HG03139 (cell line): ENCODE data around the gene MTMR10.

Source experiments
- ATAC-seq: cut with Tn5 transposase; IDR thresholded peaks from one replicate; pipeline ENCODE4 v1.9.1; 2021; ENCODE audit not compliant: unreplicated experiment

Gene MTMR10, protein sequence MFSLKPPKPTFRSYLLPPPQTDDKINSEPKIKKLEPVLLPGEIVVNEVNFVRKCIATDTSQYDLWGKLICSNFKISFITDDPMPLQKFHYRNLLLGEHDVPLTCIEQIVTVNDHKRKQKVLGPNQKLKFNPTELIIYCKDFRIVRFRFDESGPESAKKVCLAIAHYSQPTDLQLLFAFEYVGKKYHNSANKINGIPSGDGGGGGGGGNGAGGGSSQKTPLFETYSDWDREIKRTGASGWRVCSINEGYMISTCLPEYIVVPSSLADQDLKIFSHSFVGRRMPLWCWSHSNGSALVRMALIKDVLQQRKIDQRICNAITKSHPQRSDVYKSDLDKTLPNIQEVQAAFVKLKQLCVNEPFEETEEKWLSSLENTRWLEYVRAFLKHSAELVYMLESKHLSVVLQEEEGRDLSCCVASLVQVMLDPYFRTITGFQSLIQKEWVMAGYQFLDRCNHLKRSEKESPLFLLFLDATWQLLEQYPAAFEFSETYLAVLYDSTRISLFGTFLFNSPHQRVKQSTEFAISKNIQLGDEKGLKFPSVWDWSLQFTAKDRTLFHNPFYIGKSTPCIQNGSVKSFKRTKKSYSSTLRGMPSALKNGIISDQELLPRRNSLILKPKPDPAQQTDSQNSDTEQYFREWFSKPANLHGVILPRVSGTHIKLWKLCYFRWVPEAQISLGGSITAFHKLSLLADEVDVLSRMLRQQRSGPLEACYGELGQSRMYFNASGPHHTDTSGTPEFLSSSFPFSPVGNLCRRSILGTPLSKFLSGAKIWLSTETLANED

DNA sequence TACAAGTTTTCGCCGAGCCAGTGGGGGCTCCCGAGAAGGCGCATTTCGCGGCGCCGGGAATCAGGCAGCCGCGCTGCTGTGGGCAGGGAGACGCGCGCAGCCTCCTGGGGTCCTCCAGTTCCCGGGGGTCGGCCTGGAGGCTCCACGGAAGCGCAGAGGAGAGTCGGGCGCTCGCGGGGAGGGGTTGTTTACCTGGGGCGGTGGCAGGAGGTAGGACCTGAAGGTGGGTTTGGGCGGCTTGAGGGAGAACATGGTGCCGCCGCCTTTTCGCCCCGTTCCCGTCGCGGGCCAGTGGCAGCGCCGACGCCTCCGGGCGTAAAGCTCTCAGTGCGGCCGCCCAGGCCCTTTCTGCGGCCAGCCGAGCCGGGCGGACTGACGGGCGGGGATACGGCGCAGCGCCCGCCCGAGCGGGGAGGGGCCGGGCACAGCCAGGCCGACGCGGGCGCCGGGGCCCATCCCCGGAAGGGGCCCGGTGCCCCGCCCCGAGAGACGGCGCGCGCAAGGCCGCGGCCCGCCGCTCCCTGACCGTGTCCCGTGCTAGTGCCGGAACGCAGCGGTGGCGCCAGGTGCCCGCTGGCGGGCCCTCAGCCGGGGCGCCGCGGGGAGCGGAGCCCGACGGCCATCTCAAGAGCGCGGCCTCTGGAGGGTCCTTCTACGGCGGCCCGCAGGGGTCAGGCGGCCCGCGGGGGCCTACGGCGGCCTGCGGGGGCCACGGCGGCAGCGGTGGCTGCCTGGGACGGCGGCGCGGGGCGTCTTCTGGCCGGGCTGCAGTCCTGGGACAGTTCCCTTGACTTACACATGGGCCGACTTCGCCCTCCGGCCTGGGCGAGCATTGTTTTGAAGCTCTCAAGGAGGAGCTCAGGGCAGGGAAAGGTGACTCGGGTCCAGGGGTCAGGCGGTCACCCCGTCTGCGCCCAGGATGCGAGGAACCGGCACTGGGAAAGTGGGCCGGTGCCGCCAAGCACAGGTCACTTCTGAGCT, at the start of gene MTMR10:
Gene MTMR10, minus strand, starts transcription at position 374 of the 981 bp plus-strand sequence. Its CDS starts 122 bp downstream, at position 252.
- peak; percentile 84 for ATAC-seq

DNA sequence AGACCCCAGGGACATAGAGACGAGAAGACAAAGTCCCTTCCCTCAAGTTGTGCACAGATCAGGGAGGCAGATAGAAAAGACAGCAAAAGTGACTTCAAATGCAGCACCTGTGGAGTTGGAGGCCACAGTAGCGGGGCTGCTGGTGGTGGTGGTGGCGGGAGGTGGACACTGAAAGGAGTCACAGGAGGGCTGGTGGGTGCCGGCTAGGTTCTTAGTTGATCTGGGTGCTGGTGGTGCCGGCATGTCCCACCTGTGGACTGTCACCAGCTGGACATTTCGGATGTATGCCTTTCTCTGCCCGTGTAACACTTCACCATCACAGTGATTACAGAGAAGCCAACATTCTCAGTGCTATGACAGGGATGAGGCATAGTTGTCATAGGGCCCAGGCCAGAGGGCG, 49.2 kb upstream of the MTMR10 start:
- ATAC-seq, result no peak

DNA sequence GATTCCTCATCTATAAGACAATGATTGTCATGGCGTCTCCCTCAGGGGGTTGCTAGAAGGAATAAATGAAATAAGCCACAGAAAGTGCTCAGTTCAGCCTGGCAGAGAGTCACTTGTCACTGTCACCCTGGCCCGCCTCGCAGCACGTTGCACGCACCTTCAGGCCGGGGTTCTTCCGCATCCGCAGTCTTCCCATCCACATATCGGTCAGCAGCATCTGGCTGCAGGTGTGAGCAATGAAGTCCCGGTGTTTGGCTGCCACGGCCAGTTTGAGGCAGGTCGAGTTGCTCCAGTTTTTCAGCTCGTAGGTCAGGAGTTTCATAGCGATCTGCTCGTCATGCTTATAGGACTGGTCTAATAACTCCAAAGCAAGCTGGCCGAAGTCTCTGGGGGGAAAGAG, 48.5 kb upstream of the MTMR10 start:
- ATAC-seq, result no peak

DNA sequence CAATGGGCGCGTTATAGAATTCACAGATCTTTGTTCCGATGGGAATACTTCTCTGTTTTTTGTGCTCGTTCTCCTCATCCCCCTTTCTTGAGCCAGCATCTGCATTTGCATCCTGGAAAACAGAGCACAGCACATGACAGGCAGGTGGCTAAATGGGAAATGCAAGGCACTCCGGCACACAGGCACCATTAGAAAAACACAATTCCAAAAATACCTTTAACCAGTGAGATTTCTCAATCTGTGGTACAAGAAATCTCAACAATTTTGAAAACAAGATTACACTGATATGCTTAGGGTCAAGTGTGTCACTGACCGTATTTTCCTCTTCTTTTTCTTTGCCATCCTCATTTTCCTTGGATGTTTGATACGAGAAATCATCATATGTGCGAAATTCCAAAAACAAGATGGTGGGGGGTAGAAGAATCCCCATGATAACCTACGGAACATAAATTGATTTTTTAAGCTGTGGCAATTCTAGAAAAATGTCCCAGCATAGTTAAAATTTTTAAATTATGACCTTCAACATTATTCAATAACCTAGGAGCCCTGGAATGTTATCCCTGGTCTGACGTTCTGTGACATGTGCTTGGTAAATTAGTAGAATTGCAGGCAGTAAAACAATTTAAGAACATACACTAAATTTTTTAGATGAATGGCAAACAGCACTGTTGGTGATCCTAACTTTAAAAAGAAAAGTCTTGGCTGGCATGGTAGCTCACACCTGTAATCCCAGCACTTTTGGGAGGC, 46.5 kb upstream of the MTMR10 start:
- no peak for ATAC-seq

DNA sequence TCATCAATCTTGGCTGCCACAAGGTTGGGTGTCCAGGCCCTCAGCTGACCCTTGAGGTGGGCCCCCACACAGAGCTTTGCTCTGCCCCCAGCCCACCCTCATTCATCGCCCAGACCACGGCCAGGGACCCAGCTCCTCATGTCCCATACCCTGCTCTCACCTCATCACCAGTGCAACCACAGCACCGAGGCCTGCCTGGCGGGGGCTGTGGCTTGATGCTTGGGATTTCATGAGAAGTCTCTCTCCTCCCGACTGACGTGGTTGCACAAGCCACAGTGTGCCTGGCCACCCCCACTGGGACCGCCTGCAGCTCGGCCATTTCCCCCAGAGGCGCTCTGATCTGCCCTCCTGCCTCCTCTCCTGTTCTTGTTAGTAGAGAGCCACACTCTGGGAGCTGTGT, 45.4 kb upstream of the MTMR10 start:
- ATAC-seq, result no peak

DNA sequence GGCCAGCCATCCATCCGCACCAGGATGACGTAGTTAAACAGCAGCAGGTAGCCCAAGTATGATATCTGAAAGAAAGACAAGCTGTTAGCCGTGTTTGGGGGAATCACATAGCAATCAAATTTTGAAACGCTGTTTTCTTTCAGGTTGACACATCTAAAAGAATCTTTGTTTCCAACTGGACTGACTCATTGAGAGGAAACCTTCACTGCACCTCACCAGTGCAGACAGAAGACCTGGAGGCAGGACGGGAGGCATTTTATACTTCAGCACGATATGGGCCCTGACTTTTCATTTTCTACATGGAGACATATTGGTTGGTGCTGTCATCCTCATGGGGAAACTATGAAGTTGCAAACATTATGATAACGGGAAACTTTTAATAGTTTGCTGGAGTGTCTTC, 44.2 kb upstream of the MTMR10 start:
- no peak for ATAC-seq

DNA sequence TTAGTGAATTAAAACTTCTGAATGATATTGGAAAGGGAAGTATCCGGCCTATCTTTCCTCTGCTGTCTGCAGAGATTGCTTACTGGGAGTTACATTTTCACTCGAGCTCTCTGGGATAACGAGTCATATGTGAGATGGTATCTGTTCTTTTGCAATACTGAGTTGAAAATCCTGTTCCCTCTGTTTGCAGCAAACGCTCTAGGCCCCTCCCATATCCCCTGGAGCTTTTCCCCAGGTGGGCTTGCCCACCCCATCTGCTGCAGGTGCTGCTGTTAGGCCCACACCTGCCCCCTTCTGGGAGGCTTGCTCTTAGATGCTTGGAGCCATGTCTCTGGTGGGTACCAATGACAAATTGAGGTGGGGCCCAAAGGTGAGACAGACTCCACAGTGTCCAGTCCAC, 42.7 kb upstream of the MTMR10 start:
- no peak for ATAC-seq

DNA sequence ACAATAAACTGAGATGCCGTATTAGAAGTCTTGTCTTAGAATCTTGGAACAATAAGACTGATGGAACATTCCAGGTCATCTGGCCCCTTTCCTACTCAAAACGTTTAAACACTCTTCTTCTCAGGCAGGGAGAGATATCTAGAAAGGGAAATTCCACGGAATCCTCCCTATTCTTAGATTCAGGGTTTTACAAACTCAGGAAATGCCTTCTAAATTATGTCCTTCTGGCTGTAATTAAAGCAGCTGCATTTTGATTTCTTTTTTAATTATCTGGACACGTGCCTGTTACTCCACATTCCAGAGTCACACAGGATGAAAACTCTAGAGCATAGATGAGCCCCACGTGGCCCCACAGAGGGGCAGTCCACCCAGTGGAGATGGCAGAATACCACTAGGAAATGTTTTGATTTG, 41.5 kb upstream of the MTMR10 start:
- no peak for ATAC-seq

DNA sequence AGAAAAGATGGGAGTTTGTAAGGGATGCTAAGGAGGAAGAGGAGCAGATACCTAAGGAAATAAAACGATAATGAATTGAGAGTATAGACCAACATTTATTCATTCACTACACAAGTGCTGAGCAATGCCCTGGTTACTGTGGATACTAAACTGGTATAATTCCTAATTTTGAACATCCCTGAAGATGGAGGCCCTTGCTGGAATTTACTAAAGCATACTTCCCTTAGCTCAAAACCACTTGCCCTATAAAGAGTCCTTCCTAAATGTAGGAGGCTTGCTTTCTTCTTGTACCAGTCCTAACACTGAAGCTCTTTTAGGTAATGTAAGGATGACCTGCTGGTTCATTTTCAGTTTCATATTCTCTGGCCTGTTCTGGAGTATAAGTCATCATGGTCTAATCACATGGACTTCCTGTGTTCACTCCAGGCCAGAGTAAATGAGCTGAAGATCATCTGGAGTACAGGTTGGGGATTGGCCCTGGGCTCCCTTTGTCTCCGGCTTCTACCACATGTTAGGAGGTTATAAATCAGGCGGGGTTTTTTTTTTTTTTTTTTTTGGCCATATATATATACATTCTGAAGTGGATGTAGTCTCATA, 40.1 kb upstream of the MTMR10 start:
- ATAC-seq, result peak; percentile 91

DNA sequence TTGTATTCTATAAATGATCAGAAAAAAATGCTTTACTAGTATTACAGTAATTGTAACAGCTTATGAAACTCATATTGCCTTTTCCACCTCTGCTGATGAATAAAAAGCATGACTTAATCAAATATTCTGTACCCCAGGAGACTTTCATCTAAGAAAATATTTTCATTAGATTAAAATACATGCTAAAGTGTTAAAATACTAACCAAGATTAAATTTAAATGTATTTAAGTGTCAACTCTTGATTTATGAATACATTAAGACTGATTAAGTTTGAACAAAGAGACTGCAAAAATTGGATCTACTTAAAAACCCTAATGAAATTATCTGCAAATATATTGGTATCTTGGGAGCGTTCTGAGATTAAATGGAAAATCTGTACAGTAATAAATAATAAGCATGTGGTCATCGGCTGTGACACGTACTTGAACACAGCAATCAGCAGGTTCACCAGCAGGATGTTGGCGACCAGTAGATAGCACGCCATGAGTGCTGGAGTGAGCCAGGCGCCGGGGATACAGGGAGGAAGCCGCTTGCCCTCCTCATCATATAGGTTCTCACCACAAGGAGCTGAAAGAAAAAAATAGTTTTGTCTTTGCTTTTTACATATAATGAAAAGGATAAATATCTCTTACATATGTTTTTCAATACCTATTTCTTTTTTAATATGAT, 36.6 kb upstream of the MTMR10 start:
- ATAC-seq, result no peak

DNA sequence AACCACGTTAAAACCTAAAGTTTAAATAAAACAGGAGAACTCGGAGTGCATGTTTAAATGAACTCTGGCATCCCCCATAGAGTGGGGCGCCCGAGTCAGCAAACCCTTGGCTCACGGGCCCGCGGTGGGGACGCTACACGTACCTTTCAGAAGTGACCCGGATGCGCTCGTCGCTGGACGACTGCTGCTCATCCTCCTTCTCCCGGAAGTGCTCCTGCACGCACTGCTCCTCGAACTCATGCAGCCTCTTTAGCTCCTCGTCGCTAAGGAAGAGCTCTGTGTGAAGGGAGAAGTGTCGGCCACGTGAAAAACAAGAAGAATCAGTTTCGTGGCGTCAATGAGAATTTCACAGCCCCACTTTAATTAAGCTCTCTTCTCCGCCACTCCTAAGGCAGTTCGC, 34.6 kb upstream of the MTMR10 start:
- ATAC-seq, result no peak

DNA sequence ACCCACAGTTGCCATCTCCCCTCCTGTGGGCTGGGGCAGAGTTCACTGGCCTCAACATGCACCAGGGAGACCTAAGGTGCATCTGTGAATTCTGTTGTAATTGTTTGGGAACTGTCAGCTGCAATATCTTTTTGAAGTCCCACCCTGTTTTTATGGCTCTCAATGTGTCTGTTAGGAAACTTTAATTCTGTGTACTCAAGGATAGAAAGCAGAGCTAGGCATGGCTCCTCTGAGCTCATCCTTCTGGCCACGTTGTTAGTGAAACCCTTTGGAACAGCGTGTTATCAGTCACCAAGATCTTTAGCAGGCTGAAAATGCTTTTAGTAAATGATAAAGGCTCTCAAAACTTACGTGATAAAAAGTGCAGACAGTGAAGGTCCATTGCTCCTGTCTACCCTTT, 33.6 kb upstream of the MTMR10 start:
- ATAC-seq, result no peak

DNA sequence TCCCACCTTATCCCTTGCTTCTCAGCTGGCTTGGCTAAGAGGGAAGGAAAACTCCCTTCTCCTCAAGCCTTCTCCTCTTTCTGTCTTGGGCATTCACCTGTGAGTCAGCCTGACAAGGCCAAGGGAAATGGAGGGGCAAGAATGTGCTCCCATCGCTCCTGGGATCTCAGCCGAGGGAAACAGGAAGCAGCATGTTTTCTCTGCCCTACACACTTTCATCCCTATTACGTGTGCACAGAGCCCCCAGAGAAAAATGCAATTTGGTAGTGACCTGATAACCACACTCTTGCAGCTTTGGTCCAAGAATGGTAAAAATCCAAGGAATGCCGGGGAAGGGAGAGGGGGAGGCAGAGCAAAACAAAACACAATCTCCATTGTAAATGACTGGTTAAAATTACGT, 32.9 kb upstream of the MTMR10 start:
- ATAC-seq, result no peak

DNA sequence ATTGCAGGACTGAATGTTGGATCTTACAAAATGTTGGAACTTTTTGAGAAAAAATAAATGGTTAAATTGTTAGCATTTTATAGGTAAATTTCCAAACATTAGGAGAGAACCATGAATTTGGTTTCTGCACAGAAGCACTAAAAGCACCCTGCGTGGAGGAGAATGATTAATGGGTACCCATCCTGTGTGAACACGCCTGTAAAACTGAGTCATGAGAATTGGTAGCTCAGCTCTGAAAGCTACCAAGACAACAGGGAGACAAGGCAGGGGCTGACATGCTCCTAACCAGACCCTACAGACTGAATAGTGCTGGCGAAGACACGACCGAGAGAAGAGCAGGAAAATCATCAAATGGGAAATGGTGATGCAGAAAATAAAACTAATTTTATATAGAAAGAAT, 32.4 kb upstream of the MTMR10 start:
- ATAC-seq, result no peak

DNA sequence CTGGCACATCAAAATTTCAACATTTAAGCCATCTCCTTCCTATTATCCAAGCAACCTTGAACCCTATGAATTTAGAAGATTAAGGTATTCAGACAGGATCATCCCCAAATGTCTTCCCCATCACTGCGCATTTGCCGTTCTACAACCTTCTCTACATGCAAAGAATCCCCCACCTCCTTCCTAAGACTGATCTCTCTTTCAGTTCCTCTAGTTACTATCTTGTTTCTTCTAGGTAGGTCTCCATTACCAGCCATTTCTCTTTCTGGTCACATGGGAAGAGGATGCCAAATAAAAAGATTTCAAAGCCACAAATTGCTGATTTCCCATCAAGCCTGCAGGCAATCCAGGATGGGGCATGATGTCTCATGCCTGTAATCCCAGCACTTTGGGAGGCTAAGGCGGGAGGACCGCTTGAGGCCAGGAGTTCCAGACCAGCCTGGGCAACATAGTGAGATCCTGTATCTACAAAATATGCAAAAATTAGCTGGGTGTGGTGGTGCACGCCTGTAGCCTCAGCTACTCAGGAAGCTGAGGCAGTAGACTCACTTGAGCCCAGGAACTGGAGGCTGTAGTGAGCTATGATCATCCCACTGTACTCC, 29.7 kb upstream of the MTMR10 start:
- ATAC-seq, result no peak

DNA sequence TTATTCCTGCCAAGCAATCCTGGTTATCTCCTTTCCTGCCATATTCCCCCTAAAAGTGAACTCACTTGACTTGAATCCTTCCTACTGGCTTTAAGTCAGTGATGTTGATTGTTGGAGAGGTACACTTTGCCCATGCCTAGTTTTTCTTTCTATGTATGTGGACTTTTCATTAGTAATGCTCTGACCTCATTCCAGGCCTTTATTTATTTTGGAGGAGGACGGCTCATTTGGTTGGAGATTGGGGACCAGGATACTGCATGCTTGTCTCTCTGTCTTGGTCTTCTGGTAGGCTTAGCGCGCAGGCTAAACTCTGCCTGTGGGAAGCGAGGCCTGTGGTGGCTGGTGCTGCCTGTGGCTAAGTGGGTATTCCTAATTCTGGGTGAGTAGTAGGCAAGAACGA, 29.1 kb upstream of the MTMR10 start:
- no peak for ATAC-seq

DNA sequence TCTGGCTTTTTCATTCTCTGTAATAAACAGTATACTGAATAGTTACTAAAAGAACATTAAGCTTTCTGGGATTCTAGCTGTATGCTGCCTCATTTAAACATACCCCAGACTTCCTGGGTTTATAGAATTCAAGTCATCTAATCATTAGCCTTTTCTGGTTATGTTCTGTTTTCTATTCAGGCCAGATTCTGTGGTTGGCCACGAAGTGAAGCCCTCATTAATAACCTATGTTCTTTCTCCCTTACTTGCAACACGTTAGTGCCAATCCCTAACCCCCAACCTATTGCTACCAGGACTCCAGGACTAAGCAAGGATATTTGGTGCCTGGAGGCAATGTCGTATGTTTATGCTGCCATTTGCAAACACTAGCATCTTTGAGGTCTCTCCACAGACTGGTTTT, 28.6 kb upstream of the MTMR10 start:
- no peak for ATAC-seq

DNA sequence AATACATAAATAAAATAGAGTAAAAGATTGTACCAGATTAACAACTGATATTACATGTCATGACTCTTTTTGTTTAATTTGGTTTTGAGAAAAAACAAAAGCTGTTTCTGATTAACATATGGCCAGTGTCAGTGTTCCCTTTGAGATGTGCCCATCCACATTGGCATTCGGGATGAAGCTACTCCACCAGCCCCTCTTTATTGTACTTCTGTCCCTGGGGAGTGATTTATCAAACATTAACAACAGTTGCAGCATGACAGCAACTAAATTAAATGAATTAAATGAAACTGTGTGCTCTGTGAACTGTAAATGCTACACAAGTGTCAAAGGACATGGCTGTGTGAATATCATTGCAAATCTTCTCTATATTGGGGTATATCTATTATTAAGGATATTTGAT, 25.9 kb upstream of the MTMR10 start:
- no peak for ATAC-seq

DNA sequence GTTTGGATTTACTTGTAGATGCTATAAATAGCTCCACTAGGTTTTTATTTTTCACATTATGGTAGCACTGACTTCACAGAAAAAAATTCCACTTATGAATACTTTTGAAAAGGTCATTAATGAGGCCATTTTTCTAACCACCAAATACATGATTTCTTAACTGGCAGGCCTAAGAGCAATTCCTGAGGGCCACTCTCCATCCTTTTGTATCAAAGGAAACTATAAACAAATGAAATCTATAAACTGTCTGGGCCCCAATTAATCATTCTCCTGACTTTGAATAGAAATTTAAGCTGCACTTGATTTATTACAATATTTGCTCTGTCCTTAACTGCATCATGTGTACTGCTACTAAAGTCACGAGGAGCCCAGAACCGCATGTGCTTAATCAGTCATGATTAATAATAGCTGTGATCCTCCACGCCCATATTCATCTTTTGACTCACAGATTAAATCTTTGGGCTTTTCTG, 25.1 kb upstream of the MTMR10 start:
- no peak for ATAC-seq
